Tibial nerve (tissue), 4 donors: Measurements from ENCODE around the gene PLEKHO2.

Experiments
- EP300 ChIP-seq, 2 donors: sonication (generic); formaldehyde crosslinking; IDR thresholded peaks; one replicate each; pipeline ENCODE4 v1.6.1; 2017; ENCODE audit warnings: antibody characterized with exemption in 2 of 2, mild to moderate bottlenecking in 1 of 2
- POLR2A ChIP-seq, 2 donors: fragments of 450-650 bp; IDR thresholded peaks; one replicate each; pipeline ENCODE4 v1.6.1; 2017; ENCODE audit warnings: antibody characterized with exemption in 2 of 2, mild to moderate bottlenecking in 2 of 2, moderate library complexity in 2 of 2
- TF ChIP-seq, protein P1 (sequence below), 5 experiments: fragments of 200-600 bp in 3 of 5; fragments of 450-650 bp in 2 of 5; sonication (generic) in 3 of 5; IDR thresholded peaks; one replicate each; pipeline ENCODE4 v1.5.1; 2016 to 2019; ENCODE audit warnings: antibody characterized with exemption in 5 of 5, mild to moderate bottlenecking in 3 of 5, moderate library complexity in 2 of 5

DNA sequence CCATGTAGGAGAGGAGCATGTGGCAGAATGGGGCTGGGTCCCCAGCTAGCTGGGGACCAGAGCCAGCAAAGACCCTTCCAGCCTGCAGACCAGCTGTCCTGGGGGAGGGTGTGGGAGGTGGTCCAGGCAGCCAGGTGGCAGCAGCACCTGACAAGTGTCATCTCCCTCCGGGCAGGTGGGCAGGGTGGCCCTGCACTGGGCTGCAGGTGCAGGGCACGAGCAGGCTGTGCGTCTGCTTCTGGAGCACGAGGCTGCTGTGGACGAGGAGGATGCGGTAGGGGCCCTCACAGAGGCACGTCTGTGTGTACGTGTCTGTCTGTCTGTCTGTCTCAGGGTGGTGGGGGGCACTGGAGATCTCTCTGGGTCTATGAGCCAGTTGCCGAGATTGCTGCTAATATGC is 75.5 kb downstream of the PLEKHO2 start:
- TF ChIP-seq, protein P1, sequence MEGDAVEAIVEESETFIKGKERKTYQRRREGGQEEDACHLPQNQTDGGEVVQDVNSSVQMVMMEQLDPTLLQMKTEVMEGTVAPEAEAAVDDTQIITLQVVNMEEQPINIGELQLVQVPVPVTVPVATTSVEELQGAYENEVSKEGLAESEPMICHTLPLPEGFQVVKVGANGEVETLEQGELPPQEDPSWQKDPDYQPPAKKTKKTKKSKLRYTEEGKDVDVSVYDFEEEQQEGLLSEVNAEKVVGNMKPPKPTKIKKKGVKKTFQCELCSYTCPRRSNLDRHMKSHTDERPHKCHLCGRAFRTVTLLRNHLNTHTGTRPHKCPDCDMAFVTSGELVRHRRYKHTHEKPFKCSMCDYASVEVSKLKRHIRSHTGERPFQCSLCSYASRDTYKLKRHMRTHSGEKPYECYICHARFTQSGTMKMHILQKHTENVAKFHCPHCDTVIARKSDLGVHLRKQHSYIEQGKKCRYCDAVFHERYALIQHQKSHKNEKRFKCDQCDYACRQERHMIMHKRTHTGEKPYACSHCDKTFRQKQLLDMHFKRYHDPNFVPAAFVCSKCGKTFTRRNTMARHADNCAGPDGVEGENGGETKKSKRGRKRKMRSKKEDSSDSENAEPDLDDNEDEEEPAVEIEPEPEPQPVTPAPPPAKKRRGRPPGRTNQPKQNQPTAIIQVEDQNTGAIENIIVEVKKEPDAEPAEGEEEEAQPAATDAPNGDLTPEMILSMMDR (IDR thresholded peaks at IDR 0.05) = no peak
- TF ChIP-seq POLR2A (IDR thresholded peaks at IDR 0.05) (no peak), EP300 (IDR thresholded peaks at IDR 0.05) (no peak)
